Measurements from ENCODE around the gene PSORS1C1.

PSORS1C1 gene

DNA sequence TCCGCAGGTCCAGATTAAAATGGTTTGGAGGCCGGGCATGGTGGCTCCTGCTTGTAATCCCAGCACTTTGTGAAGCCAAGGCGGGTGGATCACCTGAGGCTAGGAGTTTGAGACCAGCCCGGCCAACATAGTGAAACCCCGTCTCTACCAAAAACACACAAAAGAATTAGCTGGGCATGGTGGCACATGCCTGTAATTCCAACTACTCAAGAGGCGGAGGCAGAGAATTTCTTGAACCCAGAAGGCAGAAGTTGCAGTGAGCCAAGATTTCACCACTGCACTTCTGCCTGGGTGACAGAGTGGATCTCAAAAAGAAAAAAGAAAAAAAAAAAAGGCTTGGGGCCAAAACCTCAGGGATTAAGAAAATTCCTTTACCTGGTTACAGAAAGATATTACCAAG is 32.7 kb upstream of the PSORS1C1 start:
- H3K4me1 ChIP-seq (ENCODE audit: control insufficient read depth, insufficient read depth, low read length) = peaks cover 14% of the 10 kb centered on the region
- H3K4me3 ChIP-seq (ENCODE audit: low read depth, low read length) = no peak overlapping the region
- H3K27ac ChIP-seq (ENCODE audit: low read depth, low read length) = no peak overlapping the region
- no peaks in the 10 kb centered on the region for H3K36me3 ChIP-seq (ENCODE audit: control insufficient read depth, insufficient read depth, low read length)
- H3K9ac ChIP-seq (ENCODE audit: low read length) = no peak overlapping the region
- H3K27me3 ChIP-seq (ENCODE audit: control insufficient read depth, insufficient read depth, low read length) = no peaks in the 10 kb centered on the region
- no peaks in the 10 kb centered on the region for H3K9me3 ChIP-seq (ENCODE audit: control insufficient read depth, insufficient read depth, low read depth, low read length)

DNA sequence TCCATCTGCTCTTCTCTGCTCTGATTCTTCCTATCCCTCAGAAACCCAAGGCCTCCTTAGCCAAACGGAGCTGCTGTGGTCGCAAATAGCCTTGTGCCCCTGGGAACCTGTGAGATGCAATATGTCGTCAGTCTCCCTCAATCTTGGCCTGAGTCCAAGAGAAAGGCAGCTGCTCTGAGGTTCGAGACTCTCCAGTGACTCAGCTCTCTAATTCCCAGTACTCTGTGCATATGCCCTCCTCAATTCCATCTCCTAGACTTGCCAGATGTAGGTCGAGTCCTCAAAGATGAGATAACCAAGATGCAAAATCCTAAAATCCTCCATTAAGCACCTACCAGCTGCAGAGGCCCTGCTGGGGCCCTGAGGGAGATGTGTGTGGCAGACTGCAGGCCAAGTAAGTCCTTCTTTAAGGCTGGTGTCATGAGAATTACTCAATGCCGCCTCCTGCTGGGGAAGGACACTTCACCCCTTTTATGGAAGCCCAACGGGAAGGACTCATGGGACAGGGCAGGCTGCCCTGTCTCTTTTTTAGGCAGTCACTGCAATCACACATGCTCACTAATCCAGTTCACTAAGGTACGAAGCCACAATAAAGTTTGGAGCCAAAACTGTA is 30.8 kb upstream of the PSORS1C1 start:
- Histone ChIP-seq H3K4me1 (ENCODE audit: control insufficient read depth, insufficient read depth, low read length) (peaks cover 19% of the 10 kb centered on the region), H3K9me3 (ENCODE audit: control insufficient read depth, insufficient read depth, low read depth, low read length) (no peaks in the 10 kb centered on the region), H3K4me3 (ENCODE audit: low read depth, low read length) (no peak overlapping the region), H3K27ac (ENCODE audit: low read depth, low read length) (no peak overlapping the region), H3K9ac (ENCODE audit: low read length) (no peak overlapping the region), H3K36me3 (ENCODE audit: control insufficient read depth, insufficient read depth, low read length) (no peaks in the 10 kb centered on the region), H3K27me3 (ENCODE audit: control insufficient read depth, insufficient read depth, low read length) (no peaks in the 10 kb centered on the region)

DNA sequence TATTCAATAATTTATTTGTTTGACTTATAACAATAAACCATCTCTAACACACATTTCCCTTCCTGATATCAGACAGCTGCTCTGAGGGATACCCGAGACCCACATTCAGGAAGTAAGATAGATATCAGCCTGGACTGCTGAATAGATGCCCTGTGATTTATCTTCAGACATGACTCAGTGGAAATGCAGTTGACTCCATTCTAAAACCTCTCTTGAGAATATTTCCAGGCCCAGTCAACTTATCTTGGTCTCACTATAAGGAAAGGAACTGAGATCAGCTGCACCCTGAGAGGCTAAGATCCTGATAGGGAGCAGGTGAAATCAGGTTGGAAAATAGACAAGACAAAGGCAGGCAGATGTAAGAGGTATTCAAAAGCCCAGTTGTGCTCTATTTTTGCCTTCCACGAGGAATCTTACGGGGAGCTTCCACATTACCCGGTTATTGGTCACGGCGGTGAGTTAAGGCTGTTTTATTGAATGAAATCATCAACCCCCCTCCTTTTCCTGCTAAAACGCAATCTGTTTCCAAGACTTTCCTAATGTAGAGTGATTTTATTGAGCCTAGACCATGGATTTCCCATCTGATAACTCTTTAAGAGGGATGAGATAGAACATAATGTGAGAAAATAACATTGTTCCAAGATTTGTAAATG is 27.7 kb upstream of the PSORS1C1 start:
- Histone ChIP-seq H3K9ac (ENCODE audit: low read length) (no peak overlapping the region), H3K27ac (ENCODE audit: low read depth, low read length) (no peak overlapping the region), H3K4me3 (ENCODE audit: low read depth, low read length) (no peak overlapping the region), H3K9me3 (ENCODE audit: control insufficient read depth, insufficient read depth, low read depth, low read length) (no peaks in the 10 kb centered on the region), H3K36me3 (ENCODE audit: control insufficient read depth, insufficient read depth, low read length) (no peaks in the 10 kb centered on the region), H3K4me1 (ENCODE audit: control insufficient read depth, insufficient read depth, low read length) (peaks cover 15% of the 10 kb centered on the region; the same call in 1 of the 2 replicates), H3K27me3 (ENCODE audit: control insufficient read depth, insufficient read depth, low read length) (no peaks in the 10 kb centered on the region)

- Histone ChIP-seq H3K4me3 (ENCODE audit: low read depth, low read length) (no peak overlapping the region), H3K4me1 (ENCODE audit: control insufficient read depth, insufficient read depth, low read length) (peaks cover 15% of the 10 kb centered on the region; the same call in 1 of the 2 replicates), H3K9ac (ENCODE audit: low read length) (no peak overlapping the region), H3K36me3 (ENCODE audit: control insufficient read depth, insufficient read depth, low read length) (no peaks in the 10 kb centered on the region), H3K9me3 (ENCODE audit: control insufficient read depth, insufficient read depth, low read depth, low read length) (no peaks in the 10 kb centered on the region), H3K27me3 (ENCODE audit: control insufficient read depth, insufficient read depth, low read length) (no peaks in the 10 kb centered on the region), H3K27ac (ENCODE audit: low read depth, low read length) (no peak overlapping the region)
These were observed 27.0 kb upstream of the PSORS1C1 start for GRCh38 chr6:31087494-31088089.

- H3K4me3 ChIP-seq (ENCODE audit: low read depth, low read length) = no peak overlapping the region
- H3K4me1 ChIP-seq (ENCODE audit: control insufficient read depth, insufficient read depth, low read length) = peaks cover 19% of the 10 kb centered on the region
- H3K27ac ChIP-seq (ENCODE audit: low read depth, low read length) = no peak overlapping the region
- H3K9ac ChIP-seq (ENCODE audit: low read length) = no peak overlapping the region
- H3K9me3 ChIP-seq (ENCODE audit: control insufficient read depth, insufficient read depth, low read depth, low read length) = no peaks in the 10 kb centered on the region
- H3K27me3 ChIP-seq (ENCODE audit: control insufficient read depth, insufficient read depth, low read length) = no peaks in the 10 kb centered on the region
- no peaks in the 10 kb centered on the region for H3K36me3 ChIP-seq (ENCODE audit: control insufficient read depth, insufficient read depth, low read length)
These were observed 24.2 kb upstream of the PSORS1C1 start for GRCh38 chr6:31090275-31090972.

DNA sequence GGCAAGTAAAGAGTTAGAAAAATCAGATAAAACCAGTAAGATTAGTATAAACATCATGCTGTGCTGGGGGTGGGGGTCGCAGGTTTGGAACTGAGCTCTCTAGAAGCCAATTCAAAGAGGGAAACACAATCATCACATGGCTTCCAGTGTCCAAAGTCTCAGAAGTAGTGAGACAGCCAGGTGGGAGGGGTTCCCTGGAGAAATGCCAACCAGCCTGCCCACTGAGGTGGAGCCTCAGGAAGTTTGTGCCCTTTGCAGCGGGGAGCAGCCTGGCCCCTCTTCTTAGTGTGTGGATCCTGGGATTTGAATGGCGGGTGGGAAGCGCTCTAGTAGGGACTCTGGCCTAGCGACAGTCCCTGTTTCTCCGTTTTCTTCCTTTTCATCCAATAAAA is 23.6 kb upstream of the PSORS1C1 start:
- no peaks in the 10 kb centered on the region for H3K36me3 ChIP-seq (ENCODE audit: control insufficient read depth, insufficient read depth, low read length)
- no peaks in the 10 kb centered on the region for H3K9me3 ChIP-seq (ENCODE audit: control insufficient read depth, insufficient read depth, low read depth, low read length)
- H3K9ac ChIP-seq (ENCODE audit: low read length) = no peak overlapping the region
- peaks cover 19% of the 10 kb centered on the region for H3K4me1 ChIP-seq (ENCODE audit: control insufficient read depth, insufficient read depth, low read length)
- no peak overlapping the region for H3K27ac ChIP-seq (ENCODE audit: low read depth, low read length)
- H3K27me3 ChIP-seq (ENCODE audit: control insufficient read depth, insufficient read depth, low read length) = no peaks in the 10 kb centered on the region
- no peak overlapping the region for H3K4me3 ChIP-seq (ENCODE audit: low read depth, low read length)

- Histone ChIP-seq H3K4me3 (ENCODE audit: low read depth, low read length) (no peak overlapping the region), H3K9ac (ENCODE audit: low read length) (no peak overlapping the region), H3K27me3 (ENCODE audit: control insufficient read depth, insufficient read depth, low read length) (no peaks in the 10 kb centered on the region), H3K27ac (ENCODE audit: low read depth, low read length) (no peak overlapping the region), H3K9me3 (ENCODE audit: control insufficient read depth, insufficient read depth, low read depth, low read length) (no peaks in the 10 kb centered on the region), H3K4me1 (ENCODE audit: control insufficient read depth, insufficient read depth, low read length) (peaks cover 16% of the 10 kb centered on the region), H3K36me3 (ENCODE audit: control insufficient read depth, insufficient read depth, low read length) (no peaks in the 10 kb centered on the region)
These were observed 22.9 kb upstream of the PSORS1C1 start for GRCh38 chr6:31091680-31092079.

- Histone ChIP-seq H3K36me3 (ENCODE audit: control insufficient read depth, insufficient read depth, low read length) (no peaks in the 10 kb centered on the region), H3K9me3 (ENCODE audit: control insufficient read depth, insufficient read depth, low read depth, low read length) (no peaks in the 10 kb centered on the region), H3K4me3 (ENCODE audit: low read depth, low read length) (no peak overlapping the region), H3K4me1 (ENCODE audit: control insufficient read depth, insufficient read depth, low read length) (peaks cover 11% of the 10 kb centered on the region), H3K27me3 (ENCODE audit: control insufficient read depth, insufficient read depth, low read length) (no peaks in the 10 kb centered on the region), H3K27ac (ENCODE audit: low read depth, low read length) (no peak overlapping the region), H3K9ac (ENCODE audit: low read length) (no peak overlapping the region)
These were observed 22.4 kb upstream of the PSORS1C1 start for GRCh38 chr6:31092238-31092637.

- H3K27me3 ChIP-seq (ENCODE audit: control insufficient read depth, insufficient read depth, low read length) = no peaks in the 10 kb centered on the region
- no peaks in the 10 kb centered on the region for H3K36me3 ChIP-seq (ENCODE audit: control insufficient read depth, insufficient read depth, low read length)
- H3K9ac ChIP-seq (ENCODE audit: low read length) = no peak overlapping the region
- H3K4me3 ChIP-seq (ENCODE audit: low read depth, low read length) = no peak overlapping the region
- H3K27ac ChIP-seq (ENCODE audit: low read depth, low read length) = no peak overlapping the region
- no peaks in the 10 kb centered on the region for H3K9me3 ChIP-seq (ENCODE audit: control insufficient read depth, insufficient read depth, low read depth, low read length)
- H3K4me1 ChIP-seq (ENCODE audit: control insufficient read depth, insufficient read depth, low read length) = peaks cover 9% of the 10 kb centered on the region; the same call in 1 of the 2 replicates
These were observed 21.7 kb upstream of the PSORS1C1 start for GRCh38 chr6:31092769-31093505.

DNA sequence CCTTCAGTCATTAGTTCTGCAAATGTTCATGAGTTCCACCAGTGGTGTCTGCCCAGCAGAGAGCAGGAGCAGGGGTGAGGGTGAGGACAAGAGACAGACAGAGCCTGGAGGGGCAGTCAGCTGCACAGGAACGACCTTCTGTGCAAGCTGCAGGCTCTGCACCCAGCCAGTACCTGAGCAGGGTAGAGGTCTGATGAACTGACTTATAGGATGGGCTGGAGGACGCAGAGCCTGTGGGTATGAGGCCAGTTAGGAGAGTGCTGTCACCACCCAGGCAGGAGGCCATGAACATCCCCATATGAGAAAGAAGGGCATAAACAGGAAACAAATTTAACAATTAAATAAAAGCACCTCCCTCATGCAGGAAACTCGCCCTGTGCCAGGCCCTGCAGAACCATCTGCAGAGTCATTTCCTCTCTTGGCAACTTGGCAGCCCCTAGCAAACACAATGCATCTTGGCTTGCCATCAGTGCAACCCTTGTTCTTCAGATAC is 20.2 kb upstream of the PSORS1C1 start:
- Histone ChIP-seq H3K4me3 (ENCODE audit: low read depth, low read length) (no peak overlapping the region), H3K27ac (ENCODE audit: low read depth, low read length) (no peak overlapping the region), H3K36me3 (ENCODE audit: control insufficient read depth, insufficient read depth, low read length) (no peaks in the 10 kb centered on the region), H3K9me3 (ENCODE audit: control insufficient read depth, insufficient read depth, low read depth, low read length) (no peaks in the 10 kb centered on the region), H3K4me1 (ENCODE audit: control insufficient read depth, insufficient read depth, low read length) (peaks cover 9% of the 10 kb centered on the region; the same call in 1 of the 2 replicates), H3K9ac (ENCODE audit: low read length) (no peak overlapping the region), H3K27me3 (ENCODE audit: control insufficient read depth, insufficient read depth, low read length) (no peaks in the 10 kb centered on the region)
